Chondrocyte (in vitro differentiated cells): ENCODE measurements around the gene MYZAP. TPM values are rescaled to one million over a fixed set of nuclear protein-coding genes. Genes with fewer than 3 reads are reported as not detected.
A peak's percentile ranks its signal among the peaks of the same experiment; 100 is the strongest.

Experiments
- DNase-seq: peaks from one replicate; pipeline ENCODE4 v3.0.0; 2021; ENCODE audit warnings: mixed read lengths, low spot score
- H3K27ac Mint-ChIP-seq: one replicate; pipeline ENCODE4 v1.8.0; 2021; ENCODE audit warnings: mild to moderate bottlenecking, moderate library complexity, mixed read lengths; ENCODE audit not compliant: unreplicated experiment
- H3K27me3 Mint-ChIP-seq: 2 replicates; pipeline ENCODE4 v1.8.0; 2021; ENCODE audit warnings: low read depth, mixed read lengths
- H3K36me3 Mint-ChIP-seq: 2 replicates; pipeline ENCODE4 v1.8.0; 2021; ENCODE audit warnings: low read depth, mixed read lengths
- H3K4me1 Mint-ChIP-seq: 2 replicates; pipeline ENCODE4 v1.8.0; 2021; ENCODE audit warnings: low read depth, mild to moderate bottlenecking, mixed read lengths
- H3K4me3 Mint-ChIP-seq: one replicate; pipeline ENCODE4 v1.8.0; 2021; ENCODE audit warnings: mild to moderate bottlenecking, moderate library complexity, mixed read lengths; ENCODE audit not compliant: unreplicated experiment
- H3K9me3 Mint-ChIP-seq: 2 replicates; pipeline ENCODE4 v1.8.0; 2021; ENCODE audit warnings: low read depth, mixed read lengths
- total RNA-seq: library from RNA; stranded (reverse); gene quantifications from 3 replicates; pipeline ENCODE4 v1.2.1, GENCODE V29; 2021
- TF ChIP-seq, protein P1 (sequence below): fragments of 200-600 bp; sonication (generic); IDR thresholded peaks from 2 replicates; pipeline ENCODE4 v1.5.0; 2021; ENCODE audit warnings: antibody characterized with exemption, mild to moderate bottlenecking, moderate library complexity

Gene MYZAP
- total RNA-seq, 1 donor from 2014 or later = 0.17 TPM

- Mint-ChIP-seq H3K27me3 (peaks cover 14% of the 10 kb centered on the region), H3K36me3 (no peaks in the 10 kb centered on the region), H3K27ac (no peak overlapping the region), H3K4me3 (no peak overlapping the region), H3K9me3 (no peaks in the 10 kb centered on the region), H3K4me1 (peaks cover 8% of the 10 kb centered on the region)
- TF ChIP-seq, protein P1, sequence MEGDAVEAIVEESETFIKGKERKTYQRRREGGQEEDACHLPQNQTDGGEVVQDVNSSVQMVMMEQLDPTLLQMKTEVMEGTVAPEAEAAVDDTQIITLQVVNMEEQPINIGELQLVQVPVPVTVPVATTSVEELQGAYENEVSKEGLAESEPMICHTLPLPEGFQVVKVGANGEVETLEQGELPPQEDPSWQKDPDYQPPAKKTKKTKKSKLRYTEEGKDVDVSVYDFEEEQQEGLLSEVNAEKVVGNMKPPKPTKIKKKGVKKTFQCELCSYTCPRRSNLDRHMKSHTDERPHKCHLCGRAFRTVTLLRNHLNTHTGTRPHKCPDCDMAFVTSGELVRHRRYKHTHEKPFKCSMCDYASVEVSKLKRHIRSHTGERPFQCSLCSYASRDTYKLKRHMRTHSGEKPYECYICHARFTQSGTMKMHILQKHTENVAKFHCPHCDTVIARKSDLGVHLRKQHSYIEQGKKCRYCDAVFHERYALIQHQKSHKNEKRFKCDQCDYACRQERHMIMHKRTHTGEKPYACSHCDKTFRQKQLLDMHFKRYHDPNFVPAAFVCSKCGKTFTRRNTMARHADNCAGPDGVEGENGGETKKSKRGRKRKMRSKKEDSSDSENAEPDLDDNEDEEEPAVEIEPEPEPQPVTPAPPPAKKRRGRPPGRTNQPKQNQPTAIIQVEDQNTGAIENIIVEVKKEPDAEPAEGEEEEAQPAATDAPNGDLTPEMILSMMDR = no peak
- DNase-seq = no peak
Observed at GRCh38 chr15:57606816-57607215, 15.1 kb downstream of the MYZAP start.

DNA sequence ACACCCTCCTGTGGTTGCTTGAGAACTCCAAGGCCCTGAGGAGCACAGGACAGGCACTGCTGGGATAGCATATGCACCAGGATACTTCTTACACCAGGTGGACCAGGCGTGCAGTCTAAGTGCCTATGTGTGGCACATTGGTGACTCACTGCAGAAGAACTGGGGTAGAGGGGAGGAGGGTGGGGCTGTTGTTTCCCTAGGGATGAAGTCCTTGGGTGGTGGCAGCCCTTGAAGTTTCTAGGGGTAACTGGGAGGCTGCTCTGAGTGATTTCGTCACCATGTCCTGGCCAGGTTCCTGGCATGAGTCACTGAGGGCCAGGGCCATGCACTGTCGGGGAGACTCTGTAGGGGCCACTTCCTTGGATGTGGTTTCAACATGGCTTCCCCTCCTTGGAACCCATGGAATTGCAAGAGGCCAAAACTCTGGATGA lies 15.9 kb downstream of the MYZAP start:
- Mint-ChIP-seq H3K27ac (no peak overlapping the region), H3K36me3 (no peaks in the 10 kb centered on the region), H3K4me1 (peaks cover 13% of the 10 kb centered on the region), H3K4me3 (no peak overlapping the region), H3K9me3 (no peaks in the 10 kb centered on the region), H3K27me3 (peaks cover 10% of the 10 kb centered on the region)
- TF ChIP-seq, protein P1 = no peak
- DNase-seq = no peak

DNA sequence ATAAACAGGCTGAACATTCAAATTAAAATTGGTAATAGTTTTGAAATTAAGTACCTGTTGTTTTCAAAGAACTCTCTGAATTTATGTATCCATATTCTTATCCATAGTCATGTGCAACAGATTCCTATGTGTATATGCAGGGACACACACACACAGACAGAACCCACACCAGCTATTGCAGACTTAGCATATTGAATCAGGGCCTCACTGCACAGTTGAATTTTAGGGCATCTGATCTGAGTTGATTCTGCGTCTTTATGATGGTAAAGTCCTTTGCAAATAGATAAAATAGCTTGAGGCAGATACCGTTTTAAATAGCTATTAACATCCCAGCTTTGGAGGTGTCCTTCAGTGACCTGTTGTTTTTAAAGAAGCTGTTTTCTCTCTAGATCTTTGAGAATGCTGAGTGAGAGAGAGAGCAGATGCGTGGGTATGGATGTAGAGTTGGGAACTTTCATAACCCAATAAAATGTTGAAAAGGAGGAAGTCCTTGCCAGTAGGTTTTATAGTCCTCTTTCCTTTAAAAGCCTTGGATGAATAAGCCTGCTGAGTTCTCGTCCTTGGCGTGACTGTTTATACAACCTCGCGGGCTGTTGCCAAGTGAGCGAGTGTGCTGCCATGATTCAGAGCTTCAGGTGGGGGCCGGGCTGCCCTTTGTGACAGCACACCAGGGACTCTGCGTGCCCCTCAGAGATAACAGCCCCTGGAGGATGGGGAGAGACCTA lies 18.3 kb downstream of the MYZAP start:
- Mint-ChIP-seq H3K27ac (no peak overlapping the region), H3K9me3 (no peaks in the 10 kb centered on the region), H3K4me1 (peaks cover 13% of the 10 kb centered on the region), H3K27me3 (peaks cover 5% of the 10 kb centered on the region), H3K4me3 (no peak overlapping the region), H3K36me3 (no peaks in the 10 kb centered on the region)
- TF ChIP-seq, protein P1 = no peak
- no peak for DNase-seq

DNA sequence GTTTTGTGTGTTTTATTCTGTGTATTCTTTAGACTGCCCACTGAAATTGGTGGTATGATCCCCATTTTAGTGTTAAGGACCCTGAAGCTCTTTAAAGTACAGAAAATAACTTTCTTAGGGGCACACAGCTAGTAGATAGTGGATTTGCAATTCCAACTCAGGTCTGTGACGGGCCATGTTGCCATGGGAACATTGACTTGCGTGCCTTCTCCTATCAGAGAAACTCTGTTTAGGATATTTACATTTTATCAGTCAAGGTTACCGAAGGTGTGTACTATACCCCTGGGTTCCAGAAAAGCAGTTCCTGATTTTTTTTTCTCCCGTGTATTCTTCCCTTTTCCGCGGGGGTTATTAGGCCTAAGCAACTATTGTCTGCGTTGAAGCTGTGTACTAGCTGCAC lies 19.4 kb downstream of the MYZAP start:
- H3K36me3 Mint-ChIP-seq = peaks cover 2% of the 10 kb centered on the region
- no peak overlapping the region for H3K27ac Mint-ChIP-seq
- no peak for DNase-seq
- peaks cover 4% of the 10 kb centered on the region for H3K27me3 Mint-ChIP-seq
- H3K4me1 Mint-ChIP-seq = peaks cover 13% of the 10 kb centered on the region
- no peaks in the 10 kb centered on the region for H3K9me3 Mint-ChIP-seq
- TF ChIP-seq, protein P1 = no peak
- no peak overlapping the region for H3K4me3 Mint-ChIP-seq

DNA sequence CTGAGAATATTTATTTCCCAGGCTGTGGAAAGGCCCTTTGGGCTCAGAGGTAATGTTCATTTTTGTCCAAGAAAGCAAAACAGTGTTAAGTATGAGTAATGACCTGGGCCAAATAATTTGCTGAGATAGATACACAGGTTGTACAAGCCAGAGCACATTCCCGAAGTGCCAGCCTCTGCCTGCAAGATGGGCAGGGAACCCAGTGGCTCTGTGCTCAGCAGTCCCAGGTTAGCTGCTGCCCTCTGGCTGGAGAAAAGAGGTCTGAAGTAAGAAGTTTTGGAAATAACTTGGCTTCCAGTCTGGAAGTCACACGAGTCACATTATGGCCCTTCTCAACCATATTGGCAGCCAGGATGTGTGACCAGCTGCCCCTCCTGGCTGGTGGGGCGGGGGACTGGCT lies 20.2 kb downstream of the MYZAP start:
- no peak overlapping the region for H3K27ac Mint-ChIP-seq
- peaks cover 2% of the 10 kb centered on the region for H3K36me3 Mint-ChIP-seq
- DNase-seq = no peak
- peaks cover 13% of the 10 kb centered on the region for H3K4me1 Mint-ChIP-seq
- no peaks in the 10 kb centered on the region for H3K9me3 Mint-ChIP-seq
- H3K4me3 Mint-ChIP-seq = no peak overlapping the region
- peaks cover 4% of the 10 kb centered on the region for H3K27me3 Mint-ChIP-seq
- TF ChIP-seq, protein P1 = peak; percentile 66
